Astrocyte (in vitro differentiated cells and primary cell): ENCODE results near the gene SYTL2.

Experiments
- CTCF ChIP-seq: IDR thresholded peaks from 2 replicates; pipeline ENCODE4 v1.5.1; 2011; ENCODE audit warnings: low read depth, mild to moderate bottlenecking, inconsistent platforms, low read length, moderate library complexity; ENCODE audit not compliant: insufficient read depth
- EZH2 ChIP-seq: IDR thresholded peaks from 2 replicates; pipeline ENCODE4 v1.6.1; 2012; ENCODE audit warnings: mild to moderate bottlenecking, low read length, inconsistent platforms; ENCODE audit not compliant: insufficient read depth

GRCh38 chr11:85774256-85775101, 36.5 kb downstream of the SYTL2 start:
- no peak for TF ChIP-seq CTCF
- TF ChIP-seq EZH2: no peak
